Posterior cingulate gyrus (tissue), 11 donors: ENCODE data around the gene FOXC1.

Source experiments
- DNase-seq, 10 donors: peaks; one replicate each; pipeline versions ENCODE4 v3.0.0 to v3.0.0-alpha.2; 2020 to 2021; ENCODE audit warnings: mixed read lengths in 3 of 10
- intact Hi-C: fragments of 100-400 bp; cut with DNase I; formaldehyde crosslinking; loops from one replicate; pipeline ENCODE4 v1.15.1; 2023

Gene FOXC1

GRCh38 chr6:1633366-1634021 lies 23.8 kb downstream of the FOXC1 start:
- peak in 3 of 10 donors; percentile 3 to 42 (median 42) for DNase-seq
- intact Hi-C loops: no loop called here

- intact Hi-C loops: no loop called here
- DNase-seq: peak in 2 of 10 donors; percentile 1 to 13
Observed at GRCh38 chr6:1634081-1634480, 24.4 kb downstream of the FOXC1 start.

- peak in 1 of 10 donors; percentile 43 for DNase-seq
- intact Hi-C loops: no loop called here
Observed at GRCh38 chr6:1635305-1636010, 25.7 kb downstream of the FOXC1 start.

GRCh38 chr6:1636272-1636825 lies 26.6 kb downstream of the FOXC1 start:
- intact Hi-C loops: no loop called here
- DNase-seq: peak in 1 of 10 donors; percentile 20

GRCh38 chr6:1636971-1637871 lies 27.5 kb downstream of the FOXC1 start:
- peak in 3 of 10 donors; percentile 67 to 74 (median 68) for DNase-seq
- intact Hi-C loops: no loop called here

GRCh38 chr6:1639430-1639829 lies 29.7 kb downstream of the FOXC1 start:
- peak in 3 of 10 donors; percentile 2 to 52 (median 24) for DNase-seq
- intact Hi-C loops: no loop called here

- intact Hi-C loops: no loop called here
- peak in 2 of 10 donors; percentile 22 to 29 for DNase-seq
Observed at GRCh38 chr6:1640476-1640875, 30.8 kb downstream of the FOXC1 start.

GRCh38 chr6:1641343-1641885 lies 31.7 kb downstream of the FOXC1 start:
- intact Hi-C loops: no loop called here
- DNase-seq: peak in 2 of 10 donors; percentile 18 to 74

- intact Hi-C loops: no loop called here
- no peak for DNase-seq
Observed at GRCh38 chr6:1643111-1643510, 33.4 kb downstream of the FOXC1 start.

GRCh38 chr6:1643830-1644445 lies 34.2 kb downstream of the FOXC1 start:
- intact Hi-C loops: no loop called here
- no peak for DNase-seq

GRCh38 chr6:1644516-1645060 lies 34.9 kb downstream of the FOXC1 start:
- intact Hi-C loops: no loop called here
- peak in 1 of 10 donors; percentile 55 for DNase-seq

- no peak for DNase-seq
- intact Hi-C loops: no loop called here
Observed at GRCh38 chr6:1645466-1646185, 35.9 kb downstream of the FOXC1 start.

GRCh38 chr6:1651362-1651761 lies 41.6 kb downstream of the FOXC1 start:
- intact Hi-C loops: no loop called here
- DNase-seq: no peak

- intact Hi-C loops: no loop called here
- DNase-seq: no peak
Observed at GRCh38 chr6:1652842-1653241, 43.1 kb downstream of the FOXC1 start.

- no peak for DNase-seq
- intact Hi-C loops: no loop called here
Observed at GRCh38 chr6:1654054-1654453, 44.3 kb downstream of the FOXC1 start.

- DNase-seq: no peak
- intact Hi-C loops: no loop called here
Observed at GRCh38 chr6:1657116-1657770, 47.5 kb downstream of the FOXC1 start.

GRCh38 chr6:1657771-1658165 lies 48.1 kb downstream of the FOXC1 start:
- intact Hi-C loops: no loop called here
- no peak for DNase-seq

GRCh38 chr6:1658212-1659005 lies 48.7 kb downstream of the FOXC1 start:
- intact Hi-C loops: no loop called here
- DNase-seq: no peak
